ENCODE data around the gene BSG. TPM values are rescaled to one million over a fixed set of nuclear protein-coding genes. Genes with fewer than 3 reads are reported as not detected.

BSG gene
- polyA plus RNA-seq, 1 donor, result 388 TPM

- H3K4me3 ChIP-seq (ENCODE audit: low read length), result no peak overlapping the region
- no peaks in the 10 kb centered on the region for H3K9me3 ChIP-seq (ENCODE audit: control insufficient read depth, low read depth, low read length)
- H3K36me3 ChIP-seq (ENCODE audit: control insufficient read depth, insufficient read depth, low read length), result peaks cover 71% of the 10 kb centered on the region
- no peak for DNase-seq
- no peak overlapping the region for H3K27ac ChIP-seq (ENCODE audit: low read length)
- H3K27me3 ChIP-seq (ENCODE audit: control insufficient read depth, insufficient read depth, low read length), result no peaks in the 10 kb centered on the region
- H3K4me1 ChIP-seq (ENCODE audit: control insufficient read depth, insufficient read depth, low read length), result no peaks in the 10 kb centered on the region
- no CpG with 5 or more reads among the region's 30 CpGs for WGBS (ENCODE audit: insufficient coverage, low lambda C conversion rate)
These were observed 32.9 kb upstream of the BSG start for GRCh38 chr19:539429-540030.

- H3K4me3 ChIP-seq (ENCODE audit: low read length), result no peak overlapping the region
- no peak for DNase-seq
- H3K27me3 ChIP-seq (ENCODE audit: control insufficient read depth, insufficient read depth, low read length), result no peaks in the 10 kb centered on the region
- H3K4me1 ChIP-seq (ENCODE audit: control insufficient read depth, insufficient read depth, low read length), result no peaks in the 10 kb centered on the region
- H3K27ac ChIP-seq (ENCODE audit: low read length), result no peak overlapping the region
- H3K36me3 ChIP-seq (ENCODE audit: control insufficient read depth, insufficient read depth, low read length), result peaks cover 58% of the 10 kb centered on the region
- WGBS (ENCODE audit: insufficient coverage, low lambda C conversion rate), result no CpG with 5 or more reads among the region's 51 CpGs
- no peaks in the 10 kb centered on the region for H3K9me3 ChIP-seq (ENCODE audit: control insufficient read depth, low read depth, low read length)
These were observed 31.3 kb upstream of the BSG start for GRCh38 chr19:540867-541637.

GRCh38 chr19:541699-542098 is 30.7 kb upstream of the BSG start:
- Histone ChIP-seq H3K9me3 (ENCODE audit: control insufficient read depth, low read depth, low read length) (no peaks in the 10 kb centered on the region), H3K4me3 (ENCODE audit: low read length) (no peak overlapping the region), H3K4me1 (ENCODE audit: control insufficient read depth, insufficient read depth, low read length) (no peaks in the 10 kb centered on the region), H3K27me3 (ENCODE audit: control insufficient read depth, insufficient read depth, low read length) (no peaks in the 10 kb centered on the region), H3K27ac (ENCODE audit: low read length) (no peak overlapping the region), H3K36me3 (ENCODE audit: control insufficient read depth, insufficient read depth, low read length) (peaks cover 52% of the 10 kb centered on the region)
- no CpG with 5 or more reads among the region's 26 CpGs for WGBS (ENCODE audit: insufficient coverage, low lambda C conversion rate)
- no peak for DNase-seq

GRCh38 chr19:542173-542866 is 30.1 kb upstream of the BSG start:
- Histone ChIP-seq H3K27ac (ENCODE audit: low read length) (no peak overlapping the region), H3K4me3 (ENCODE audit: low read length) (no peak overlapping the region), H3K27me3 (ENCODE audit: control insufficient read depth, insufficient read depth, low read length) (no peaks in the 10 kb centered on the region), H3K4me1 (ENCODE audit: control insufficient read depth, insufficient read depth, low read length) (no peaks in the 10 kb centered on the region), H3K9me3 (ENCODE audit: control insufficient read depth, low read depth, low read length) (no peaks in the 10 kb centered on the region), H3K36me3 (ENCODE audit: control insufficient read depth, insufficient read depth, low read length) (peaks cover 47% of the 10 kb centered on the region)
- no CpG with 5 or more reads among the region's 34 CpGs for WGBS (ENCODE audit: insufficient coverage, low lambda C conversion rate)
- no peak for DNase-seq

- no peak within 1 kb of the TSS for H3K27ac ChIP-seq (ENCODE audit: low read length)
- no peaks in the 10 kb centered on the region for H3K27me3 ChIP-seq (ENCODE audit: control insufficient read depth, insufficient read depth, low read length)
- H3K4me3 ChIP-seq (ENCODE audit: low read length), result no peak within 1 kb of the TSS
- H3K36me3 ChIP-seq (ENCODE audit: control insufficient read depth, insufficient read depth, low read length), result peaks cover 31% of the 10 kb centered on the region
- H3K4me1 ChIP-seq (ENCODE audit: control insufficient read depth, insufficient read depth, low read length), result no peaks in the 10 kb centered on the region
- no peak for DNase-seq
- WGBS (ENCODE audit: insufficient coverage, low lambda C conversion rate), result no CpG with 5 or more reads among the region's 31 CpGs
- H3K9me3 ChIP-seq (ENCODE audit: control insufficient read depth, low read depth, low read length), result peaks cover 4% of the 10 kb centered on the region
These were observed 28.3 kb upstream of the BSG start, which contains the start of gene GZMM for GRCh38 chr19:543910-544608. TSS of gene GZMM (plus strand) at chr19:544053. CDS start at chr19:544072, 19 bp downstream.

GRCh38 chr19:547117-547516 is 25.3 kb upstream of the BSG start:
- Histone ChIP-seq H3K27ac (ENCODE audit: low read length) (no peak overlapping the region), H3K4me3 (ENCODE audit: low read length) (no peak overlapping the region), H3K36me3 (ENCODE audit: control insufficient read depth, insufficient read depth, low read length) (peaks cover 8% of the 10 kb centered on the region), H3K9me3 (ENCODE audit: control insufficient read depth, low read depth, low read length) (peaks cover 13% of the 10 kb centered on the region), H3K4me1 (ENCODE audit: control insufficient read depth, insufficient read depth, low read length) (no peaks in the 10 kb centered on the region), H3K27me3 (ENCODE audit: control insufficient read depth, insufficient read depth, low read length) (peaks cover 3% of the 10 kb centered on the region)
- no peak for DNase-seq
- WGBS (ENCODE audit: insufficient coverage, low lambda C conversion rate), result no CpG with 5 or more reads among the region's 15 CpGs

GRCh38 chr19:547836-548720 is 24.3 kb upstream of the BSG start:
- no peak for DNase-seq
- H3K4me3 ChIP-seq (ENCODE audit: low read length), result no peak overlapping the region
- no peaks in the 10 kb centered on the region for H3K4me1 ChIP-seq (ENCODE audit: control insufficient read depth, insufficient read depth, low read length)
- H3K27ac ChIP-seq (ENCODE audit: low read length), result no peak overlapping the region
- H3K27me3 ChIP-seq (ENCODE audit: control insufficient read depth, insufficient read depth, low read length), result peaks cover 3% of the 10 kb centered on the region
- no CpG with 5 or more reads among the region's 26 CpGs for WGBS (ENCODE audit: insufficient coverage, low lambda C conversion rate)
- H3K9me3 ChIP-seq (ENCODE audit: control insufficient read depth, low read depth, low read length), result peaks cover 17% of the 10 kb centered on the region
- H3K36me3 ChIP-seq (ENCODE audit: control insufficient read depth, insufficient read depth, low read length), result peaks cover 2% of the 10 kb centered on the region

GRCh38 chr19:548886-549830 is 23.2 kb upstream of the BSG start:
- no CpG with 5 or more reads among the region's 52 CpGs for WGBS (ENCODE audit: insufficient coverage, low lambda C conversion rate)
- Histone ChIP-seq H3K4me1 (ENCODE audit: control insufficient read depth, insufficient read depth, low read length) (no peaks in the 10 kb centered on the region), H3K27me3 (ENCODE audit: control insufficient read depth, insufficient read depth, low read length) (peaks cover 3% of the 10 kb centered on the region), H3K27ac (ENCODE audit: low read length) (no peak overlapping the region), H3K36me3 (ENCODE audit: control insufficient read depth, insufficient read depth, low read length) (no peaks in the 10 kb centered on the region), H3K4me3 (ENCODE audit: low read length) (no peak overlapping the region), H3K9me3 (ENCODE audit: control insufficient read depth, low read depth, low read length) (peaks cover 17% of the 10 kb centered on the region)
- DNase-seq, result no peak

- Histone ChIP-seq H3K9me3 (ENCODE audit: control insufficient read depth, low read depth, low read length) (peaks cover 8% of the 10 kb centered on the region), H3K4me1 (ENCODE audit: control insufficient read depth, insufficient read depth, low read length) (peaks cover 2% of the 10 kb centered on the region), H3K27ac (ENCODE audit: low read length) (no peak overlapping the region), H3K4me3 (ENCODE audit: low read length) (no peak overlapping the region), H3K27me3 (ENCODE audit: control insufficient read depth, insufficient read depth, low read length) (peaks cover 3% of the 10 kb centered on the region), H3K36me3 (ENCODE audit: control insufficient read depth, insufficient read depth, low read length) (no peaks in the 10 kb centered on the region)
- 75% methylated on average over 5 of the region's 20 CpGs for WGBS (ENCODE audit: insufficient coverage, low lambda C conversion rate)
- no peak for DNase-seq
These were observed 17.6 kb upstream of the BSG start for GRCh38 chr19:554817-555216.
